ENCODE results near the gene RHPN2. TPM values are rescaled to one million over a fixed set of nuclear protein-coding genes. Genes with fewer than 3 reads are reported as not detected.
"Not testable (repeated sequence)": the region's sequence is repeated elsewhere in the genome, so short reads cannot be mapped to it uniquely, and the experiment has no call there.

The RHPN2 gene
- total RNA-seq, 4 donors from 2014 or later, result 4.0 to 9.6 (median 6.4) TPM

- no peaks in the 10 kb centered on the region for H3K36me3 ChIP-seq
- H3K4me1 ChIP-seq, result no peaks in the 10 kb centered on the region
- no peak for DNase-seq (ENCODE audit: low spot score in 2 of 2)
- no peak overlapping the region for H3K27ac ChIP-seq
- WGBS, 2 donors, result 95 to 96% methylated on average over 10 of the region's 10 CpGs
- TF ChIP-seq, protein P1, sequence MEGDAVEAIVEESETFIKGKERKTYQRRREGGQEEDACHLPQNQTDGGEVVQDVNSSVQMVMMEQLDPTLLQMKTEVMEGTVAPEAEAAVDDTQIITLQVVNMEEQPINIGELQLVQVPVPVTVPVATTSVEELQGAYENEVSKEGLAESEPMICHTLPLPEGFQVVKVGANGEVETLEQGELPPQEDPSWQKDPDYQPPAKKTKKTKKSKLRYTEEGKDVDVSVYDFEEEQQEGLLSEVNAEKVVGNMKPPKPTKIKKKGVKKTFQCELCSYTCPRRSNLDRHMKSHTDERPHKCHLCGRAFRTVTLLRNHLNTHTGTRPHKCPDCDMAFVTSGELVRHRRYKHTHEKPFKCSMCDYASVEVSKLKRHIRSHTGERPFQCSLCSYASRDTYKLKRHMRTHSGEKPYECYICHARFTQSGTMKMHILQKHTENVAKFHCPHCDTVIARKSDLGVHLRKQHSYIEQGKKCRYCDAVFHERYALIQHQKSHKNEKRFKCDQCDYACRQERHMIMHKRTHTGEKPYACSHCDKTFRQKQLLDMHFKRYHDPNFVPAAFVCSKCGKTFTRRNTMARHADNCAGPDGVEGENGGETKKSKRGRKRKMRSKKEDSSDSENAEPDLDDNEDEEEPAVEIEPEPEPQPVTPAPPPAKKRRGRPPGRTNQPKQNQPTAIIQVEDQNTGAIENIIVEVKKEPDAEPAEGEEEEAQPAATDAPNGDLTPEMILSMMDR (IDR thresholded peaks at IDR 0.05), result no peak
- TF ChIP-seq POLR2A (IDR thresholded peaks at IDR 0.05) (no peak), EP300 (IDR thresholded peaks at IDR 0.05) (no peak)
- H3K27me3 ChIP-seq, result no peaks in the 10 kb centered on the region
- H3K9me3 ChIP-seq, result no peaks in the 10 kb centered on the region
- no peak overlapping the region for H3K4me3 ChIP-seq
Measured at GRCh38 chr19:33035461-33035860, 29.2 kb downstream of the RHPN2 start.

- TF ChIP-seq EP300 (IDR thresholded peaks at IDR 0.05) (no peak), POLR2A (IDR thresholded peaks at IDR 0.05) (no peak)
- TF ChIP-seq, protein P1 (IDR thresholded peaks at IDR 0.05), result no peak
- Histone ChIP-seq H3K4me1 (no peaks in the 10 kb centered on the region), H3K27ac (no peak overlapping the region), H3K9me3 (peaks cover 0 to 21% (median 0%) of the 10 kb centered on the region in 4 donors), H3K4me3 (no peak overlapping the region), H3K27me3 (no peaks in the 10 kb centered on the region), H3K36me3 (no peaks in the 10 kb centered on the region)
- no peak for DNase-seq (ENCODE audit: low spot score in 2 of 2)
- 59 to 69% methylated on average over 8 of the region's 8 CpGs for WGBS, 2 donors
Measured at GRCh38 chr19:33032218-33032781, 32.4 kb downstream of the RHPN2 start.

DNA sequence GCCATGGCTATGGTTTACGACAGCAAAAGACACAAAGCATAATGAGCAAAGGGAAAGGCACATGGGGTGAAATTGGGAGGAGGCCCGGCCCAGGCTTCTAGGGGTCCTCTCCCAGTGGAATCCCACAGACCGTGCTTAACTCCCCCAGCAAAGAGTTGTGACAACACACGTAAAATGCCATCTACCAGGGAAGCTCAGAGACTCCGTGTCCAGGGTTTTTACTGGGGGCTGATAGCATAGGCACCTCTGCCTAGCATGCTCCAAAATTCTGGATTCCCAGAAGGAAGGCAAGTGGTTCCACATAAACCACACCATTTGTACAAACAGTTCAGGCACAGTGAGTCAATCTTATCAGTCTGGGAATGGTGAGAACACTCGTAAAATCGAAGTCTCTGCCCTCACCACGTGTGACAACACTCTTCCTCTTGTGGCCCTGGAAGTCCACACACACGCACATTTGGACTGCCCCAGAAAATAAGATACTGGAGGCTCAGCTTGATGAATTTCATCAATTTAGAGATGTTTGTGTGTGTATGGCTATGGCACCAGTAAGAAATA, 34.9 kb downstream of the RHPN2 start:
- DNase-seq (ENCODE audit: low spot score in 2 of 2), result no peak
- Histone ChIP-seq H3K4me1 (no peaks in the 10 kb centered on the region), H3K4me3 (no peak overlapping the region), H3K27me3 (no peaks in the 10 kb centered on the region), H3K36me3 (peaks cover 0 to 6% (median 0%) of the 10 kb centered on the region in 3 donors), H3K27ac (no peak overlapping the region), H3K9me3 (peaks cover 0 to 23% (median 0%) of the 10 kb centered on the region in 4 donors)
- 90 to 94% methylated on average over 9 of the region's 9 CpGs for WGBS, 2 donors
- TF ChIP-seq POLR2A (IDR thresholded peaks at IDR 0.05) (no peak), EP300 (IDR thresholded peaks at IDR 0.05) (no peak)
- TF ChIP-seq, protein P1 (IDR thresholded peaks at IDR 0.05), result no peak

DNA sequence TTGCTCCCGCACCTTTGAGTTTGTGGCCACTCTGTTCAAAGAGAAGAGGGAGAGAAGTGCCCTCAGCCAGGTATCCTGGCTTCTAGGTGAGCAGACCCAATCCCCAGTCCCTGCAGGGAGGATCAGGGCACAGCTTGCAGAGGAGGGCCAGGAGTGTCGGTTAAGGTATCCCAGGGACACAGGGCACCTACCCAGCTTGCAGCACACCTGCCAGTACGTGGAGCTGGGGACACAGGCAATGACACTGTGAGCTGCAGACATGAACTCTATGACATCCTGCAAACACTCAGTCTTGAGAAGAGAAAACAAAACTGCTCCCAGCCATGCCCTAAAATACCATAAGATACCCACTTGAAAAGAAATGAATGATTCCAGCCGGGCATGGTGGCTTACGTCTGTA, 38.1 kb downstream of the RHPN2 start:
- not testable (repeated sequence) for H3K27ac ChIP-seq; H3K4me3 ChIP-seq; H3K4me1 ChIP-seq; H3K27me3 ChIP-seq; H3K36me3 ChIP-seq; DNase-seq (ENCODE audit: low spot score in 2 of 2)
- H3K9me3 ChIP-seq, result peaks cover 0 to 23% (median 0%) of the 10 kb centered on the region in 4 donors
- WGBS, 2 donors, result 87 to 93% methylated on average over 4 to 5 of the region's 5 CpGs

DNA sequence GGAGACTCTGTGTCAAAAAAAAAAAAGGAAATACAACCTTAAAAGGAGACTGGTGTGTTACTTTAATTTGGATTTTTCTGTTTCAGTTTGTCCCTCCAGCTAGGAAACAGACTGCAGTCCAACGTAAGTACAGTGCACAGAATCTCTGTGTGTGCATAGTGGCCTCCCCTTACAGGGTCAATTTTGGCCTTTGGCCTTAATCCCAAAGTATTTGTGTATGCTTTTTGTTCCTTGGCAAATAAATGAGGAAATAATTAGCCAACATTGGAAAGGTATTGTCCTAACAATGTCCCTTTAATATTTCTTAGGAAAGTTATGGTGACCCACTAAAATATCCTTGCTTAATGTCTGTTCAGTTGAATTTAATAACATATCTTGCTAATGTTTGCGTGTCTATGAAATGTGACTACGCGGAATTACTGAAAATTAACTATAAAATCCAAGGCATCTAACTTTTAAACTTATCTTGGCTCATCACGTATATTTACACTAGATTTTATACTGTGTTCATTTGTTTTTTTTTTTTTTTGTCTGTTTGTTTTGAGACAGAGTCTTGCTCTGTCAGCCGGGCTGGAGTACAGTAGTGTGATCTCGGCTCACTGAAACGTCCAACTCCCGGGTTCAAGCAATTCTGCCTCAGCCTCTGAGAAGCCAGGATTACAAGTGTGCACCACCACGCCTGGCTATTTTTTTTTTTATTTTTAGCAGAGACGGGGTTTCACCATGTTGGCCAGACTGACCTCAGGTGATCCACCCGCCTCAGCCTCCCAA, 39.0 kb downstream of the RHPN2 start:
- DNase-seq (ENCODE audit: low spot score in 2 of 2); H3K36me3 ChIP-seq; H3K27me3 ChIP-seq; H3K27ac ChIP-seq; H3K4me1 ChIP-seq; H3K4me3 ChIP-seq: not testable (repeated sequence)
- WGBS, 2 donors, result 89% methylated on average over 12 of the region's 12 CpGs
- H3K9me3 ChIP-seq, result peaks cover 0 to 23% (median 0%) of the 10 kb centered on the region in 4 donors

DNA sequence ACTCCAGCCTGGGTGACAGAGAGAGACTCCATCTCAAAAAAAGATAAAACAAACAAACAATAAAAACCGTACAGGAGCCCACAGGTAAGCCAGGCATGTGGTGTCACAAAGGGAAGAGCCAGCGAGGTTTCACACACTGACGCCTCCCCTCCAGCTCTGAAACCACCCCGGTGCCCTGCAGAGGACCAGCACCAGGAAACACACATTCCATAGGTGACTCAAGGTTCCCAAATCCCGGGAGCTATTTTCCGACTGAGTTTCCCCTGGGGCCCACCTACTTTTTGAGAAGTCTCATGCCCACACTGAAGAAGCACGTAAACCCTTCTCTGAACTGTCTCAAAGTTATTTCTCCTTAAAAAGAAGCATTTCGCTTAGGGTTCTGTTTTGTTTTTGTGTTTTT, 40.3 kb downstream of the RHPN2 start:
- no peak for DNase-seq (ENCODE audit: low spot score in 2 of 2)
- Histone ChIP-seq H3K4me3 (no peak overlapping the region), H3K36me3 (peaks cover 0 to 6% (median 0%) of the 10 kb centered on the region in 3 donors), H3K4me1 (peaks cover 0 to 4% (median 0%) of the 10 kb centered on the region in 4 donors), H3K27me3 (no peaks in the 10 kb centered on the region), H3K27ac (no peak overlapping the region), H3K9me3 (peaks cover 0 to 16% (median 0%) of the 10 kb centered on the region in 4 donors)
- TF ChIP-seq POLR2A (IDR thresholded peaks at IDR 0.05) (no peak), EP300 (IDR thresholded peaks at IDR 0.05) (no peak)
- TF ChIP-seq, protein P1 (IDR thresholded peaks at IDR 0.05), result no peak
- 87 to 89% methylated on average over 8 of the region's 8 CpGs for WGBS, 2 donors
